Mesenchymal stem cell (in vitro differentiated cells and primary cell): Measurements from ENCODE around the gene LIPE. TPM values are rescaled to one million over a fixed set of nuclear protein-coding genes. Genes with fewer than 3 reads are reported as not detected.

Source experiments
- small RNA-seq: library from polyadenylated mRNA; stranded (forward); fragments of <200 nt; extraction: miRNeasy Mini kit (QIAGEN cat#:217004); gene quantifications from one replicate; pipeline ENCODE3, GENCODE V24; 2013; ENCODE audit warnings: low read depth

The LIPE gene

Small RNA genes within 50 kb of the gene (small RNA-seq; reads per million reads assigned to genes)
- gene RNU4-60P = not detected
